Osteoblast (primary cell): ENCODE data around the gene CD3G. TPM values are rescaled to one million over a fixed set of nuclear protein-coding genes. Genes with fewer than 3 reads are reported as not detected.

Experiments
- DNase-seq: peaks from one replicate; pipeline ENCODE4 v3.0.0; 2011; ENCODE audit warnings: low spot score, mixed read lengths; ENCODE audit not compliant: insufficient read length; ENCODE audit errors: missing footprints
- H2AFZ ChIP-seq: 2 replicates; pipeline ENCODE4 v1.6.0; 2011; ENCODE audit warnings: mild to moderate bottlenecking, low read length
- H3K27ac ChIP-seq: 2 replicates; pipeline ENCODE4 v1.5.1; 2011; ENCODE audit warnings: mild to moderate bottlenecking, low read depth, low read length, moderate library complexity
- H3K27me3 ChIP-seq: 2 replicates; pipeline ENCODE4 v1.6.0; 2012; ENCODE audit warnings: mild to moderate bottlenecking, control low read depth, inconsistent platforms, low read length, moderate library complexity; ENCODE audit not compliant: insufficient read depth
- H3K36me3 ChIP-seq: 2 replicates; pipeline ENCODE4 v1.5.1; 2011; ENCODE audit warnings: mild to moderate bottlenecking, low read length, control low read depth, moderate library complexity; ENCODE audit not compliant: insufficient read depth
- H3K4me1 ChIP-seq: 2 replicates; pipeline ENCODE4 v1.5.1; 2011; ENCODE audit warnings: mild to moderate bottlenecking, low read length, control low read depth, moderate library complexity; ENCODE audit not compliant: insufficient read depth
- H3K4me2 ChIP-seq: 2 replicates; pipeline ENCODE4 v1.6.0; 2011; ENCODE audit warnings: mild to moderate bottlenecking, low read length; ENCODE audit not compliant: insufficient read depth
- H3K4me3 ChIP-seq: fragments of 200-600 bp; sonication (generic); 3 replicates; pipeline ENCODE4 v1.5.1; 2012; ENCODE audit warnings: mild to moderate bottlenecking, low read length, inconsistent platforms; ENCODE audit not compliant: insufficient read depth
- H3K79me2 ChIP-seq: 2 replicates; pipeline ENCODE4 v1.6.0; 2012; ENCODE audit warnings: mild to moderate bottlenecking, low read length, control low read depth, inconsistent platforms; ENCODE audit not compliant: insufficient read depth
- H3K9me3 ChIP-seq: 2 replicates; pipeline ENCODE4 v1.5.1; 2011; ENCODE audit warnings: low read depth, low read length, control low read depth
- H4K20me1 ChIP-seq: 2 replicates; pipeline ENCODE4 v1.6.0; 2012; ENCODE audit warnings: mild to moderate bottlenecking, low read length, control low read depth; ENCODE audit not compliant: insufficient read depth
- CTCF ChIP-seq: IDR thresholded peaks from 2 replicates; pipeline ENCODE4 v1.5.1; 2011; ENCODE audit warnings: mild to moderate bottlenecking, low read depth, low read length, moderate library complexity; ENCODE audit errors: extremely low read depth
- total RNA-seq: library from RNA; depleted of rRNA; stranded (reverse); fragments of >200 nt; gene quantifications from 2 replicates; pipeline ENCODE4 v1.2.3, GENCODE V29; 2012

CD3G gene
- total RNA-seq, 1 donor = not detected

- Histone ChIP-seq H4K20me1 (peaks cover 4% of the 10 kb centered on the region), H2AFZ (no peak overlapping the region), H3K36me3 (no peaks in the 10 kb centered on the region), H3K27ac (no peak overlapping the region), H3K4me1 (peaks cover 14% of the 10 kb centered on the region), H3K4me3 (no peak overlapping the region), H3K9me3 (no peaks in the 10 kb centered on the region), H3K4me2 (no peak overlapping the region), H3K27me3 (no peaks in the 10 kb centered on the region), H3K79me2 (peaks cover 35% of the 10 kb centered on the region)
- no peak for DNase-seq
- TF ChIP-seq CTCF = no peak
Measured at GRCh38 chr11:118358071-118358470, 13.9 kb downstream of the CD3G start.

- TF ChIP-seq CTCF = no peak
- DNase-seq = peak; percentile 83
Measured at GRCh38 chr11:118359295-118359958, 15.3 kb downstream of the CD3G start, which contains the start of gene UBE4A. Gene UBE4A (plus strand): TSS chr11:118359600. CDS start chr11:118365081, 5,481 bp downstream.

GRCh38 chr11:118364956-118365615, 20.9 kb downstream of the CD3G start:
- peaks cover 9% of the 10 kb centered on the region for H3K4me1 ChIP-seq
- H4K20me1 ChIP-seq = peaks cover 4% of the 10 kb centered on the region
- no peak overlapping the region for H2AFZ ChIP-seq
- no peak for TF ChIP-seq CTCF
- peaks cover 30% of the 10 kb centered on the region for H3K36me3 ChIP-seq
- no peaks in the 10 kb centered on the region for H3K27me3 ChIP-seq
- no peaks in the 10 kb centered on the region for H3K9me3 ChIP-seq
- no peak overlapping the region for H3K4me2 ChIP-seq
- no peak overlapping the region for H3K27ac ChIP-seq
- H3K4me3 ChIP-seq = no peak overlapping the region
- DNase-seq = no peak
- H3K79me2 ChIP-seq = peaks cover 48% of the 10 kb centered on the region

More at GRCh38 chr11:118359295-118359958, 15.3 kb downstream of the CD3G start, which contains the start of gene UBE4A:
- Histone ChIP-seq H3K79me2 (peaks cover 48% of the 10 kb centered on the region), H4K20me1 (peaks cover 4% of the 10 kb centered on the region), H3K4me3 (peak within 1 kb of the TSS; percentile 76), H3K27me3 (no peaks in the 10 kb centered on the region), H3K9me3 (no peaks in the 10 kb centered on the region), H3K36me3 (no peaks in the 10 kb centered on the region), H2AFZ (peak within 1 kb of the TSS; percentile 85), H3K4me1 (peaks cover 14% of the 10 kb centered on the region), H3K27ac (peak within 1 kb of the TSS; percentile 57), H3K4me2 (peak within 1 kb of the TSS; percentile 97)

GRCh38 chr11:118366287-118366686, 22.1 kb downstream of the CD3G start:
- TF ChIP-seq CTCF = no peak
- Histone ChIP-seq H4K20me1 (peaks cover 4% of the 10 kb centered on the region), H3K27me3 (no peaks in the 10 kb centered on the region), H3K4me1 (no peaks in the 10 kb centered on the region), H2AFZ (no peak overlapping the region), H3K4me2 (no peak overlapping the region), H3K27ac (no peak overlapping the region), H3K36me3 (peaks cover 41% of the 10 kb centered on the region), H3K4me3 (no peak overlapping the region), H3K9me3 (no peaks in the 10 kb centered on the region), H3K79me2 (peaks cover 36% of the 10 kb centered on the region)
- no peak for DNase-seq
